Measurements from ENCODE around the gene SERP2.

SERP2 gene

GRCh38 chr13:44359983-44360375, 13.6 kb upstream of the SERP2 start:
- no peak for DNase-seq

GRCh38 chr13:44362394-44363040, 11.1 kb upstream of the SERP2 start:
- no peak for DNase-seq

GRCh38 chr13:44363631-44364344, 9.8 kb upstream of the SERP2 start:
- no peak for DNase-seq

- no peak for DNase-seq
These were observed 9.2 kb upstream of the SERP2 start for GRCh38 chr13:44364345-44365000.

GRCh38 chr13:44365008-44365407, 8.6 kb upstream of the SERP2 start:
- no peak for DNase-seq

GRCh38 chr13:44365899-44366298, 7.7 kb upstream of the SERP2 start:
- no peak for DNase-seq

- no peak for DNase-seq
These were observed 5.5 kb upstream of the SERP2 start for GRCh38 chr13:44368062-44368591.

- no peak for DNase-seq
These were observed 4.8 kb upstream of the SERP2 start for GRCh38 chr13:44368599-44369368.

- no peak for DNase-seq
These were observed 2.2 kb upstream of the SERP2 start for GRCh38 chr13:44371421-44371820.

- DNase-seq = no peak
These were observed 400 bp upstream of the SERP2 start for GRCh38 chr13:44373247-44373600.

- no peak for DNase-seq
These were observed 706 bp downstream of the SERP2 start for GRCh38 chr13:44374348-44374712.

GRCh38 chr13:44378277-44378676, 4.7 kb downstream of the SERP2 start:
- no peak for DNase-seq

- no peak for DNase-seq
These were observed 6.3 kb downstream of the SERP2 start for GRCh38 chr13:44379885-44380284.

- no peak for DNase-seq
These were observed 7.0 kb downstream of the SERP2 start for GRCh38 chr13:44380404-44381165.

- no peak for DNase-seq
These were observed 9.1 kb downstream of the SERP2 start for GRCh38 chr13:44382635-44383145.

GRCh38 chr13:44383945-44384344, 10.3 kb downstream of the SERP2 start:
- no peak for DNase-seq

- no peak for DNase-seq
These were observed 11.2 kb downstream of the SERP2 start for GRCh38 chr13:44384778-44385177.

- no peak for DNase-seq
These were observed 11.8 kb downstream of the SERP2 start for GRCh38 chr13:44385401-44385800.

- no peak for DNase-seq
These were observed 12.2 kb downstream of the SERP2 start for GRCh38 chr13:44385847-44386246.

- no peak for DNase-seq
These were observed 13.4 kb downstream of the SERP2 start for GRCh38 chr13:44386913-44387556.

- no peak for DNase-seq
These were observed 14.9 kb downstream of the SERP2 start for GRCh38 chr13:44388427-44389059.

Measured in NCI-H1048 (cell line).